Tibial artery (tissue), 4 donors: ENCODE data around the gene TMEM167A.

ENCODE experiments used
- DNase-seq, 2 donors: peaks; one replicate each; pipeline ENCODE4 v3.0.0-alpha.2; 2019
- H3K27ac ChIP-seq, 2 donors: fragments of 200-600 bp; sonication (generic) in 1 of 2; 1 replicate in 1 of 2; 2 replicates in 1 of 2; pipeline ENCODE4 v1.5.1; 2018 to 2019; ENCODE audit warnings: mild to moderate bottlenecking in 1 of 2
- H3K27me3 ChIP-seq, 2 donors: fragments of 200-600 bp; sonication (generic) in 1 of 2; one replicate each; pipeline versions ENCODE4 v1.5.1 to v1.6.0; 2016 to 2019
- H3K36me3 ChIP-seq, 3 donors: fragments of 200-600 bp; sonication (generic) in 2 of 3; one replicate each; pipeline ENCODE4 v1.5.1; 2016 to 2019; ENCODE audit warnings: mild to moderate bottlenecking in 2 of 3
- H3K4me1 ChIP-seq, 4 donors: fragments of 200-600 bp; sonication (generic) in 2 of 4; 1 replicate in 3 of 4; 2 replicates in 1 of 4; pipeline ENCODE4 v1.5.1; 2016 to 2019
- H3K4me3 ChIP-seq, 2 donors: fragments of 200-600 bp; sonication (generic) in 1 of 2; 1 replicate in 1 of 2; 2 replicates in 1 of 2; pipeline ENCODE4 v1.5.1; 2018 to 2019; ENCODE audit warnings: mild to moderate bottlenecking in 2 of 2
- H3K9me3 ChIP-seq, 3 donors: fragments of 200-600 bp; sonication (generic) in 1 of 3; one replicate each; pipeline ENCODE4 v1.5.1; 2016 to 2019
- intact Hi-C: fragments of 100-400 bp; cut with DNase I; formaldehyde crosslinking; loops from one replicate; pipeline ENCODE4 v1.15.0; 2023; ENCODE audit warnings: low total_unique reads
- TF ChIP-seq, protein P1 (sequence below), 2 experiments: fragments of 200-600 bp in 1 of 2; fragments of 450-650 bp in 1 of 2; IDR thresholded peaks; one replicate each; pipeline ENCODE4 v1.5.1; 2017 to 2019; ENCODE audit warnings: antibody characterized with exemption in 2 of 2, mild to moderate bottlenecking in 1 of 2, moderate library complexity in 1 of 2

Gene TMEM167A

DNA sequence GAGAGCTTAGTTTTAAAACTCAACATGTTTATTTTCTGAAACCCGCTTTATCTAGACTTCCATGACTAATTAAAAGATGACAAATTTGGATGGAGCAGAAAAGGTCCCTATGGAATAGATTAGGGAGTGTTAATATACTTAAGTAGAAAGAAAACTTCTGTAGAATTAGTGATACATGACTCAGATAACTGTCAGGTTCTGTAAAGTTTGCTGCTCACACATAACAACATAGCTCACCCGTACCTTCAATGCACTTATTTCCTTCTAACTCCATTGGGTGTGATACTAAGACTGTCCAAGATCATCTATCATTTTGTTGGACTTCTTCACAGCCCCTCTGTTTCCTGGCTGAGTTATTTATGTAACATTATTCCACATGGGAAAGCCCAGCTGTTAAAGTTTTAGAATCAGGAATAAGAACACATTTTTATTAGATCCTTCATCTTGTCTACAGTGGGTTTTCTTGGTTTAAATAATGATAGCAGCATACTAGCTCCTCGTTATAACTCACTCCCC, 27.8 kb downstream of the TMEM167A start:
- H3K27me3 ChIP-seq = no peaks in the 10 kb centered on the region
- no peak overlapping the region for H3K27ac ChIP-seq
- H3K4me1 ChIP-seq = no peaks in the 10 kb centered on the region
- intact Hi-C loops = no loop called here
- no peak for DNase-seq
- H3K36me3 ChIP-seq = peaks cover 0 to 12% (median 0%) of the 10 kb centered on the region in 3 donors
- H3K4me3 ChIP-seq = no peak overlapping the region
- H3K9me3 ChIP-seq = no peaks in the 10 kb centered on the region
- TF ChIP-seq, protein P1, sequence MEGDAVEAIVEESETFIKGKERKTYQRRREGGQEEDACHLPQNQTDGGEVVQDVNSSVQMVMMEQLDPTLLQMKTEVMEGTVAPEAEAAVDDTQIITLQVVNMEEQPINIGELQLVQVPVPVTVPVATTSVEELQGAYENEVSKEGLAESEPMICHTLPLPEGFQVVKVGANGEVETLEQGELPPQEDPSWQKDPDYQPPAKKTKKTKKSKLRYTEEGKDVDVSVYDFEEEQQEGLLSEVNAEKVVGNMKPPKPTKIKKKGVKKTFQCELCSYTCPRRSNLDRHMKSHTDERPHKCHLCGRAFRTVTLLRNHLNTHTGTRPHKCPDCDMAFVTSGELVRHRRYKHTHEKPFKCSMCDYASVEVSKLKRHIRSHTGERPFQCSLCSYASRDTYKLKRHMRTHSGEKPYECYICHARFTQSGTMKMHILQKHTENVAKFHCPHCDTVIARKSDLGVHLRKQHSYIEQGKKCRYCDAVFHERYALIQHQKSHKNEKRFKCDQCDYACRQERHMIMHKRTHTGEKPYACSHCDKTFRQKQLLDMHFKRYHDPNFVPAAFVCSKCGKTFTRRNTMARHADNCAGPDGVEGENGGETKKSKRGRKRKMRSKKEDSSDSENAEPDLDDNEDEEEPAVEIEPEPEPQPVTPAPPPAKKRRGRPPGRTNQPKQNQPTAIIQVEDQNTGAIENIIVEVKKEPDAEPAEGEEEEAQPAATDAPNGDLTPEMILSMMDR (IDR thresholded peaks at IDR 0.05) = no peak

DNA sequence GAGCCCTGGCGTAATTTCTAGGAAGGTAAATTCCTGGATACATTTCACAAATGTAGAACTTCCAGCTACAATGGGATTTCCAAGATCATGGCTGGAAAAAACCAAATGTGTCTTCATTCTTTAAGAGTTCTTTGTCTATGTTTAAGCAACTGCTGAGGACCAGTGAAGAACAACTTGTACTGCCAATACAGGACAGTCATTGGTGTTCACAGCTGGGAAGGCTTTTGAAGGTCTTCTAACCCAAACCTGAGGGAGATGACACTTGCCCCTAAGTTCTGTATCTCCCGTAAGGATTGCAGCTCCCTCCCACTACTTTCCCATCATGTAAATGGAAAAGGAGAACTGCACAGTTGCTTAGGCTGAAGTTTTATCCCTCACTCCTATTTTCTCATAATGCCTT, 28.4 kb downstream of the TMEM167A start:
- Histone ChIP-seq H3K27me3 (no peaks in the 10 kb centered on the region), H3K27ac (no peak overlapping the region), H3K4me3 (no peak overlapping the region), H3K9me3 (no peaks in the 10 kb centered on the region), H3K4me1 (no peaks in the 10 kb centered on the region), H3K36me3 (peaks cover 0 to 12% (median 0%) of the 10 kb centered on the region in 3 donors)
- no peak for DNase-seq
- intact Hi-C loops = no loop called here
- TF ChIP-seq, protein P1 (IDR thresholded peaks at IDR 0.05) = no peak

DNA sequence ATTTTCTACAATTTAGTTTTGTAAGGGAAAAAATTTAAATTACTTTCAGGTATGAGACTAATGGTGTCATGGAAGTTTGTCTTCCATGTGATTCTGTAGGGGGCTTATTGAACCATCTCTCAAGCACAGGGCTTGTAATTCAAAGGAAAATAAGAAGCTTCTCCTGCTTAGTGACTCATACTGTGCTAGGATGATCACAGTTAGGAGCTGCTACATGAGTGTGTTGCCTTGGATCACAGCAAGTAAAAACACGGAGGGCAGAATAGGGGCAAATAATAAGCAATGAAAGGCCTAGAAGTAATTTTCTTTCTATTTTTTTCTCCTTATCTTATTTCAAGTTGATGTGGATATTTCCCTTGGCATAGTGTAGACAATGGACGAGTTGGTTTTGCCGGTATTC, 28.9 kb downstream of the TMEM167A start:
- no peak for DNase-seq
- Histone ChIP-seq H3K27ac (no peak overlapping the region), H3K9me3 (no peaks in the 10 kb centered on the region), H3K27me3 (no peaks in the 10 kb centered on the region), H3K4me1 (no peaks in the 10 kb centered on the region), H3K4me3 (no peak overlapping the region), H3K36me3 (peaks cover 0 to 8% (median 0%) of the 10 kb centered on the region in 3 donors)
- intact Hi-C loops = no loop called here
- TF ChIP-seq, protein P1 (IDR thresholded peaks at IDR 0.05) = no peak

DNA sequence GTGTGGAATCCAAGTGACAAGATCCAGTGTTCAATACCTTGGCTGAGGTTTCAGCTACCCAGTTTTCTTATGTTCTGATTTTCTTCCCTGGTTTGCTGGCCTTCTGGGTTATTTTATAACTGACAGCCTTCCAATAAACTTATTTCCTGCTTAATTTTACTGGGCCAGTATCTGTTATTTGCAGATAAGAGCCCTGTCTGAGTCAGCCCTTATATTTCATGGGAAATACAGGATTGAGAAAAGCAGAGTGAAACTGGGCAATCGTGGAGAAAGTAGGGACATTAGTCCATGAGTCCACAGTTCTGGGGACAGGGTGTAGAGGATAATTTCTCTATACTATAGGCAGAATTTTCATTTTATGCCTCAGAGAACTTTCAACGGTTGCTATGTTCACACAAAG, 32.3 kb downstream of the TMEM167A start:
- intact Hi-C loops = no loop called here
- Histone ChIP-seq H3K27me3 (no peaks in the 10 kb centered on the region), H3K27ac (no peak overlapping the region), H3K9me3 (no peaks in the 10 kb centered on the region), H3K4me3 (no peak overlapping the region), H3K4me1 (no peaks in the 10 kb centered on the region), H3K36me3 (no peaks in the 10 kb centered on the region)
- DNase-seq = no peak
- TF ChIP-seq, protein P1 (IDR thresholded peaks at IDR 0.05) = no peak

DNA sequence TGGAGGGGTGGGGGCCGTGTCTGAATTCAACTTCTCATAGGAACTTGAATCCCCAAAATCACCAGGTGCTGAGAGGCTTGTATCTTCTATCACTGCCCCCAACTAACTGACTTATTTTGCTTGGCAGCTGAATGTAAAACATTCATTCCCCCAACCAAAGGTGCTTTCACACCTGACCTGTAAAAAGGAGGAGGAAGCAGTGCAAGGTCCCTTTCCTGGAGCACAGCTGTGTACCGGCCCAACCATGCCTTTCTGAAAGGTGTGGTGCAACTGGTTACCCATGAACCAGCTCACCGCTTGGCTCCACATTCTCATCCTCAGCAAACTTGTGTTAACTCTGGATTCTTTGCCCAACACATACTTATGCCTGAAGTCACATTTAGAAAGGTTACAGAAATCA, 34.7 kb downstream of the TMEM167A start:
- Histone ChIP-seq H3K4me3 (no peak overlapping the region), H3K36me3 (no peaks in the 10 kb centered on the region), H3K4me1 (no peaks in the 10 kb centered on the region), H3K27me3 (no peaks in the 10 kb centered on the region), H3K27ac (no peak overlapping the region), H3K9me3 (no peaks in the 10 kb centered on the region)
- intact Hi-C loops = no loop called here
- DNase-seq = no peak
- TF ChIP-seq, protein P1 (IDR thresholded peaks at IDR 0.05) = no peak

DNA sequence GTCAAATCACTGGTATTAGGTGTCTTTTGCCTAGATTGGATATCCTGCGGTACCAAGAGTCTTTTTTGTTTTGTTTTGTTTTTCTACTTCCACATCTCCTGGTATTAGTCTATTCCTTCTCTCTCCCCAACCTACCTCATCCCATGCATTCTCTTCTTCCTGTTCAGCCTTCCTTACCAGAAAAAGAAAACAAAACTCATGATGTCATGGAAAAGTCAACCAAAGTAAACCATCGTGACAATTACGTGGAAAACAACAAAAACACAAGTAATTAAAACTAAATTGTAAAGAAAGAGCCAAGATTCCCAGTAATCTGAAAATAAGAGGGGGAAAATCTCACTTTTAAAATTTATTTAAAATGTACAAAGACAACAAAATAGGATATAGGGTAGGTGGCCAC, 38.3 kb downstream of the TMEM167A start:
- Histone ChIP-seq H3K36me3 (no peaks in the 10 kb centered on the region), H3K27ac (no peak overlapping the region), H3K4me1 (peaks cover 0 to 8% (median 3%) of the 10 kb centered on the region in 4 donors), H3K4me3 (no peak overlapping the region), H3K27me3 (no peaks in the 10 kb centered on the region), H3K9me3 (no peaks in the 10 kb centered on the region)
- TF ChIP-seq, protein P1 (IDR thresholded peaks at IDR 0.05) = no peak
- DNase-seq = no peak
- intact Hi-C loops = no loop called here
